ENCODE measurements around the gene ZKSCAN4. TPM values are rescaled to one million over a fixed set of nuclear protein-coding genes. Genes with fewer than 3 reads are reported as not detected.

The ZKSCAN4 gene
- total and polyA plus RNA-seq, 2 of the 8 experiments (the other 6 are each of a cell fraction or from before 2014, with no cell fraction given), result 2.2 to 6.6 TPM

DNA sequence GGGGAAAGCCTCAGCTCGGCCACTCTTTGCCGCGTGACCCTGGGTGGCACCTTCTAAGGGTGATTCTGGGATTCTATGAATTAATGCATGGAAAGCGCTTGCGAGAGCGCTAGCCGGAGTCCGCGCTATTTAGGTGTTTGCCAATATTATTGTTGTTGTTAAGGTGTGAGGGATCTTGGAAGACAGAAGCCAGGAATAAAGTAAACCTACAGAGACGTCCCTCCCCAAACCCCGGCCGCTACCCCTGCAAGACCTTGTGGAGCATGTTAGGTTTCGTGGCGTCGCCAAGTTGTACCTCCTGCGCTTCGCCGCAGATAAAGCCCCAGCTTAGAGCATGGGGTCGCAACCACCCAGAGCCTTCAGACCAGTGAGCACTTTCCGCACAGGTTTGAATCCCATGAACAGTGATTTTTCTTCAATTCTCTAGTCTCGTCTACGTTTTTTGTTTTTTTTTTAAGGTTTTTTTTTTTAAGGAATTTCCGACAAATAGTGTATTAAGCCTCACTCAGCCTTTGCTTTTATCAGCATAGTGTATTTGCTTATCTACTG is 43.9 kb downstream of the ZKSCAN4 start (continued):
- TF ChIP-seq, protein P1, sequence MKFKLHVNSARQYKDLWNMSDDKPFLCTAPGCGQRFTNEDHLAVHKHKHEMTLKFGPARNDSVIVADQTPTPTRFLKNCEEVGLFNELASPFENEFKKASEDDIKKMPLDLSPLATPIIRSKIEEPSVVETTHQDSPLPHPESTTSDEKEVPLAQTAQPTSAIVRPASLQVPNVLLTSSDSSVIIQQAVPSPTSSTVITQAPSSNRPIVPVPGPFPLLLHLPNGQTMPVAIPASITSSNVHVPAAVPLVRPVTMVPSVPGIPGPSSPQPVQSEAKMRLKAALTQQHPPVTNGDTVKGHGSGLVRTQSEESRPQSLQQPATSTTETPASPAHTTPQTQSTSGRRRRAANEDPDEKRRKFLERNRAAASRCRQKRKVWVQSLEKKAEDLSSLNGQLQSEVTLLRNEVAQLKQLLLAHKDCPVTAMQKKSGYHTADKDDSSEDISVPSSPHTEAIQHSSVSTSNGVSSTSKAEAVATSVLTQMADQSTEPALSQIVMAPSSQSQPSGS (IDR thresholded peaks at IDR 0.05; ENCODE audit: low read length), result no peak
- TF ChIP-seq BACH1 (IDR thresholded peaks at IDR 0.05; ENCODE audit: low read length), result no peak
- no peak for TF ChIP-seq KDM1A (IDR thresholded peaks at IDR 0.05; ENCODE audit: borderline replicate concordance, low read length)
- TF ChIP-seq YY1 (IDR thresholded peaks at IDR 0.05; ENCODE audit: low read depth, low read length), result no peak
- TF ChIP-seq EZH2 (IDR thresholded peaks at IDR 0.05; ENCODE audit: low read depth, low read length, severe bottlenecking), result peak; percentile 56
- no peak for TF ChIP-seq SRF (IDR thresholded peaks at IDR 0.05; ENCODE audit: low read depth, low read length)
- peak; percentile 27 for TF ChIP-seq KDM4A (IDR thresholded peaks at IDR 0.05; ENCODE audit: low read depth, low read length, severe bottlenecking)
- no peak for TF ChIP-seq SIRT6 (IDR thresholded peaks at IDR 0.05; ENCODE audit: low read length)
- no peak for TF ChIP-seq POU5F1 (IDR thresholded peaks at IDR 0.05; ENCODE audit: low read depth, low read length)
- TF ChIP-seq ZNF274 (IDR thresholded peaks at IDR 0.05; ENCODE audit: borderline replicate concordance, extremely low read depth, low read length), result no peak
- TF ChIP-seq RAD21 (IDR thresholded peaks at IDR 0.05 in 1 of 2, conservative IDR thresholded peaks at IDR 0.05 in 1 of 2; ENCODE audit: low read depth in 2 of 2, low read length in 2 of 2), result no peak
- peak; percentile 68; the same call in 1 of the 2 replicates for TF ChIP-seq POLR2AphosphoS5 (IDR thresholded peaks at IDR 0.05; ENCODE audit: low read depth, low read length)
- TF ChIP-seq, protein P2, sequence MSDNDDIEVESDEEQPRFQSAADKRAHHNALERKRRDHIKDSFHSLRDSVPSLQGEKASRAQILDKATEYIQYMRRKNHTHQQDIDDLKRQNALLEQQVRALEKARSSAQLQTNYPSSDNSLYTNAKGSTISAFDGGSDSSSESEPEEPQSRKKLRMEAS (IDR thresholded peaks at IDR 0.05), result peak; percentile 82
- no peak for TF ChIP-seq NRF1 (IDR thresholded peaks at IDR 0.05; ENCODE audit: low read depth, low read length)
- peak; percentile 67; the same call in 1 of the 2 replicates for TF ChIP-seq CBX8 (IDR thresholded peaks at IDR 0.05; ENCODE audit: borderline replicate concordance, low read depth, low read length)
- peak; percentile 78 for TF ChIP-seq RNF2 (IDR thresholded peaks at IDR 0.05; ENCODE audit: borderline replicate concordance, low read depth, low read length, missing control alignments, poor library complexity, severe bottlenecking)
- no peak for TF ChIP-seq NANOG (IDR thresholded peaks at IDR 0.05; ENCODE audit: insufficient read depth, low read depth, low read length, poor library complexity, severe bottlenecking)
- no peak for TF ChIP-seq CHD1 (IDR thresholded peaks at IDR 0.05; ENCODE audit: low read depth, low read length)
- no peak for TF ChIP-seq CTBP2 (IDR thresholded peaks at IDR 0.05; ENCODE audit: borderline replicate concordance, insufficient read depth, insufficient read length, low read length)
- no peak for TF ChIP-seq EP300 (IDR thresholded peaks at IDR 0.05; ENCODE audit: borderline replicate concordance in 1 of 2, low read depth in 2 of 2, low read length in 2 of 2)
- no peak for TF ChIP-seq GTF2F1 (IDR thresholded peaks at IDR 0.05; ENCODE audit: borderline replicate concordance, low read depth, low read length)
- no peak for TF ChIP-seq EGR1 (IDR thresholded peaks at IDR 0.05; ENCODE audit: borderline replicate concordance, low read depth, low read length)
